Measurements from ENCODE around the gene SYNGR4.
A peak's percentile ranks its signal among the peaks of the same experiment; 100 is the strongest.
"Not testable (repeated sequence)": the region's sequence is repeated elsewhere in the genome, so short reads cannot be mapped to it uniquely, and the experiment has no call there.

The SYNGR4 gene

GRCh38 chr19:48371771-48372170 is 7.6 kb downstream of the SYNGR4 start:
- WGBS (ENCODE audit: insufficient coverage, insufficient read length) = no CpG with 5 or more reads among the region's 5 CpGs
- not testable (repeated sequence) for H3K4me1 ChIP-seq (ENCODE audit: control insufficient read depth, insufficient read depth, low read length); H3K4me3 ChIP-seq (ENCODE audit: low read length); H3K27me3 ChIP-seq (ENCODE audit: control insufficient read depth, insufficient read depth, low read length); H3K9me3 ChIP-seq (ENCODE audit: control insufficient read depth, insufficient read depth, low read length); H3K36me3 ChIP-seq (ENCODE audit: control insufficient read depth, insufficient read depth, low read length); DNase-seq (ENCODE audit: low read depth, low spot score); H3K27ac ChIP-seq (ENCODE audit: low read length)

- WGBS (ENCODE audit: insufficient coverage, insufficient read length) = no CpG with 5 or more reads among the region's 4 CpGs
These were observed 8.7 kb downstream of the SYNGR4 start for GRCh38 chr19:48372904-48373303.

GRCh38 chr19:48373567-48373966 is 9.4 kb downstream of the SYNGR4 start:
- Histone ChIP-seq H3K27me3 (ENCODE audit: control insufficient read depth, insufficient read depth, low read length) (no peaks in the 10 kb centered on the region), H3K4me3 (ENCODE audit: low read length) (no peak overlapping the region), H3K4me1 (ENCODE audit: control insufficient read depth, insufficient read depth, low read length) (no peaks in the 10 kb centered on the region), H3K27ac (ENCODE audit: low read length) (no peak overlapping the region), H3K9me3 (ENCODE audit: control insufficient read depth, insufficient read depth, low read length) (no peaks in the 10 kb centered on the region), H3K36me3 (ENCODE audit: control insufficient read depth, insufficient read depth, low read length) (no peaks in the 10 kb centered on the region)
- WGBS (ENCODE audit: insufficient coverage, insufficient read length) = no CpG with 5 or more reads among the region's 11 CpGs
- no peak for DNase-seq (ENCODE audit: low read depth, low spot score)

More at GRCh38 chr19:48372904-48373303, 8.7 kb downstream of the SYNGR4 start:
- no peaks in the 10 kb centered on the region for H3K4me1 ChIP-seq (ENCODE audit: control insufficient read depth, insufficient read depth, low read length)
- H3K4me3 ChIP-seq (ENCODE audit: low read length) = no peak overlapping the region
- H3K36me3 ChIP-seq (ENCODE audit: control insufficient read depth, insufficient read depth, low read length) = no peaks in the 10 kb centered on the region
- no peaks in the 10 kb centered on the region for H3K9me3 ChIP-seq (ENCODE audit: control insufficient read depth, insufficient read depth, low read length)
- no peak overlapping the region for H3K27ac ChIP-seq (ENCODE audit: low read length)
- DNase-seq (ENCODE audit: low read depth, low spot score) = no peak
- no peaks in the 10 kb centered on the region for H3K27me3 ChIP-seq (ENCODE audit: control insufficient read depth, insufficient read depth, low read length)

GRCh38 chr19:48378194-48378570 is 14.0 kb downstream of the SYNGR4 start:
- Histone ChIP-seq H3K4me1 (ENCODE audit: control insufficient read depth, insufficient read depth, low read length) (no peaks in the 10 kb centered on the region), H3K4me3 (ENCODE audit: low read length) (no peak overlapping the region), H3K27ac (ENCODE audit: low read length) (no peak overlapping the region), H3K9me3 (ENCODE audit: control insufficient read depth, insufficient read depth, low read length) (no peaks in the 10 kb centered on the region), H3K36me3 (ENCODE audit: control insufficient read depth, insufficient read depth, low read length) (peaks cover 2% of the 10 kb centered on the region; the same call in 1 of the 2 replicates), H3K27me3 (ENCODE audit: control insufficient read depth, insufficient read depth, low read length) (no peaks in the 10 kb centered on the region)
- no CpG with 5 or more reads among the region's 10 CpGs for WGBS (ENCODE audit: insufficient coverage, insufficient read length)
- no peak for DNase-seq (ENCODE audit: low read depth, low spot score)

GRCh38 chr19:48379058-48379457 is 14.9 kb downstream of the SYNGR4 start:
- Histone ChIP-seq H3K27ac (ENCODE audit: low read length) (no peak overlapping the region), H3K4me3 (ENCODE audit: low read length) (no peak overlapping the region), H3K9me3 (ENCODE audit: control insufficient read depth, insufficient read depth, low read length) (no peaks in the 10 kb centered on the region), H3K27me3 (ENCODE audit: control insufficient read depth, insufficient read depth, low read length) (no peaks in the 10 kb centered on the region), H3K4me1 (ENCODE audit: control insufficient read depth, insufficient read depth, low read length) (no peaks in the 10 kb centered on the region), H3K36me3 (ENCODE audit: control insufficient read depth, insufficient read depth, low read length) (peaks cover 7% of the 10 kb centered on the region)
- no CpG with 5 or more reads among the region's 5 CpGs for WGBS (ENCODE audit: insufficient coverage, insufficient read length)
- DNase-seq (ENCODE audit: low read depth, low spot score) = no peak

- no peak overlapping the region for H3K27ac ChIP-seq (ENCODE audit: low read length)
These were observed 17.2 kb downstream of the SYNGR4 start for GRCh38 chr19:48381178-48381950.

GRCh38 chr19:48382286-48382685 is 18.1 kb downstream of the SYNGR4 start:
- no peak for DNase-seq (ENCODE audit: low read depth, low spot score)
- H3K36me3 ChIP-seq (ENCODE audit: control insufficient read depth, insufficient read depth, low read length) = peaks cover 24% of the 10 kb centered on the region
- no CpG with 5 or more reads among the region's 8 CpGs for WGBS (ENCODE audit: insufficient coverage, insufficient read length)

More at GRCh38 chr19:48381178-48381950, 17.2 kb downstream of the SYNGR4 start:
- no peak overlapping the region for H3K4me3 ChIP-seq (ENCODE audit: low read length)
- no peaks in the 10 kb centered on the region for H3K9me3 ChIP-seq (ENCODE audit: control insufficient read depth, insufficient read depth, low read length)
- H3K4me1 ChIP-seq (ENCODE audit: control insufficient read depth, insufficient read depth, low read length) = no peaks in the 10 kb centered on the region
- no peaks in the 10 kb centered on the region for H3K27me3 ChIP-seq (ENCODE audit: control insufficient read depth, insufficient read depth, low read length)
- no peak for DNase-seq (ENCODE audit: low read depth, low spot score)
- peaks cover 20% of the 10 kb centered on the region for H3K36me3 ChIP-seq (ENCODE audit: control insufficient read depth, insufficient read depth, low read length)
- no CpG with 5 or more reads among the region's 11 CpGs for WGBS (ENCODE audit: insufficient coverage, insufficient read length)

GRCh38 chr19:48385461-48386087 is 21.4 kb downstream of the SYNGR4 start:
- peaks cover 29% of the 10 kb centered on the region for H3K36me3 ChIP-seq (ENCODE audit: control insufficient read depth, insufficient read depth, low read length)
- WGBS (ENCODE audit: insufficient coverage, insufficient read length) = no CpG with 5 or more reads among the region's 7 CpGs
- no peak overlapping the region for H3K4me3 ChIP-seq (ENCODE audit: low read length)
- H3K27me3 ChIP-seq (ENCODE audit: control insufficient read depth, insufficient read depth, low read length) = no peaks in the 10 kb centered on the region
- no peak overlapping the region for H3K27ac ChIP-seq (ENCODE audit: low read length)
- no peaks in the 10 kb centered on the region for H3K9me3 ChIP-seq (ENCODE audit: control insufficient read depth, insufficient read depth, low read length)
- DNase-seq (ENCODE audit: low read depth, low spot score) = no peak
- H3K4me1 ChIP-seq (ENCODE audit: control insufficient read depth, insufficient read depth, low read length) = no peaks in the 10 kb centered on the region; the same call in 1 of the 2 replicates

More at GRCh38 chr19:48382286-48382685, 18.1 kb downstream of the SYNGR4 start:
- Histone ChIP-seq H3K4me1 (ENCODE audit: control insufficient read depth, insufficient read depth, low read length) (no peaks in the 10 kb centered on the region), H3K9me3 (ENCODE audit: control insufficient read depth, insufficient read depth, low read length) (no peaks in the 10 kb centered on the region), H3K27ac (ENCODE audit: low read length) (no peak overlapping the region), H3K27me3 (ENCODE audit: control insufficient read depth, insufficient read depth, low read length) (no peaks in the 10 kb centered on the region), H3K4me3 (ENCODE audit: low read length) (no peak overlapping the region)

- H3K36me3 ChIP-seq (ENCODE audit: control insufficient read depth, insufficient read depth, low read length) = peaks cover 29% of the 10 kb centered on the region
- DNase-seq (ENCODE audit: low read depth, low spot score) = no peak
- H3K9me3 ChIP-seq (ENCODE audit: control insufficient read depth, insufficient read depth, low read length) = no peaks in the 10 kb centered on the region
- no peaks in the 10 kb centered on the region for H3K27me3 ChIP-seq (ENCODE audit: control insufficient read depth, insufficient read depth, low read length)
- H3K4me3 ChIP-seq (ENCODE audit: low read length) = no peak overlapping the region
- H3K4me1 ChIP-seq (ENCODE audit: control insufficient read depth, insufficient read depth, low read length) = peaks cover 1% of the 10 kb centered on the region
- H3K27ac ChIP-seq (ENCODE audit: low read length) = no peak overlapping the region
- no CpG with 5 or more reads among the region's 3 CpGs for WGBS (ENCODE audit: insufficient coverage, insufficient read length)
These were observed 22.8 kb downstream of the SYNGR4 start for GRCh38 chr19:48386981-48387380.

GRCh38 chr19:48390188-48391099 is 26.3 kb downstream of the SYNGR4 start:
- no CpG with 5 or more reads among the region's 24 CpGs for WGBS (ENCODE audit: insufficient coverage, insufficient read length)
- Histone ChIP-seq H3K27me3 (ENCODE audit: control insufficient read depth, insufficient read depth, low read length) (peaks cover 9% of the 10 kb centered on the region; the same call in 1 of the 2 replicates), H3K4me1 (ENCODE audit: control insufficient read depth, insufficient read depth, low read length) (peaks cover 6% of the 10 kb centered on the region), H3K36me3 (ENCODE audit: control insufficient read depth, insufficient read depth, low read length) (peaks cover 13% of the 10 kb centered on the region), H3K27ac (ENCODE audit: low read length) (no peak overlapping the region), H3K4me3 (ENCODE audit: low read length) (peak overlapping the region; percentile 96), H3K9me3 (ENCODE audit: control insufficient read depth, insufficient read depth, low read length) (no peaks in the 10 kb centered on the region)
- no peak for DNase-seq (ENCODE audit: low read depth, low spot score)
